ENCODE results near the gene KLHL18. TPM values are rescaled to one million over a fixed set of nuclear protein-coding genes. Genes with fewer than 3 reads are reported as not detected.
"Not testable (repeated sequence)": the region's sequence is repeated elsewhere in the genome, so short reads cannot be mapped to it uniquely, and the experiment has no call there.

Gene KLHL18
- polyA plus RNA-seq, 1 experiment: 17.4 TPM

GRCh38 chr3:47288966-47289910 lies 6.5 kb downstream of the KLHL18 start:
- Histone ChIP-seq H3K9me3 (ENCODE audit: control insufficient read depth, insufficient read depth, low read length) (no peaks in the 10 kb centered on the region), H3K27me3 (ENCODE audit: control insufficient read depth, insufficient read depth, low read length) (no peaks in the 10 kb centered on the region), H3K4me3 (ENCODE audit: low read depth, low read length) (no peak overlapping the region), H3K27ac (ENCODE audit: low read depth, low read length) (no peak overlapping the region)
- ChIA-PET CTCF (interaction anchor here (0.8 to 1.4 kb wide), 3 partner anchors 35 to 380 kb away, joined by 3 to 5 read pairs (median 4); no protein-coding TSS in a partner anchor), POLR2A (no interaction called here)
- TF ChIP-seq CTCF (IDR thresholded peaks at IDR 0.05; ENCODE audit: low read depth, low read length): no peak
- no peak for DNase-seq (ENCODE audit: low read depth, low spot score)

- no peak overlapping the region for H3K4me3 ChIP-seq (ENCODE audit: low read depth, low read length)
- H3K27ac ChIP-seq (ENCODE audit: low read depth, low read length): no peak overlapping the region
- TF ChIP-seq CTCF (IDR thresholded peaks at IDR 0.05; ENCODE audit: low read depth, low read length): no peak
- no peaks in the 10 kb centered on the region for H3K9me3 ChIP-seq (ENCODE audit: control insufficient read depth, insufficient read depth, low read length)
- CTCF ChIA-PET: interaction anchor here (0.6 kb wide), 1 partner anchor 32 kb away, joined by 3 read pairs; no protein-coding TSS in a partner anchor
- DNase-seq (ENCODE audit: low read depth, low spot score): no peak
- H3K27me3 ChIP-seq (ENCODE audit: control insufficient read depth, insufficient read depth, low read length): no peaks in the 10 kb centered on the region
- POLR2A ChIA-PET: interaction anchor here (0.5 kb wide), 1 partner anchor 66 kb away, joined by 6 read pairs; no protein-coding TSS in a partner anchor
These were observed 8.5 kb downstream of the KLHL18 start for GRCh38 chr3:47291158-47291753.

- DNase-seq (ENCODE audit: low read depth, low spot score); H3K27ac ChIP-seq (ENCODE audit: low read depth, low read length); H3K4me3 ChIP-seq (ENCODE audit: low read depth, low read length); CTCF ChIA-PET; H3K9me3 ChIP-seq (ENCODE audit: control insufficient read depth, insufficient read depth, low read length); H3K27me3 ChIP-seq (ENCODE audit: control insufficient read depth, insufficient read depth, low read length): not testable (repeated sequence)
- POLR2A ChIA-PET: interaction anchor here (0.5 kb wide), 1 partner anchor 67 kb away, joined by 6 read pairs; no protein-coding TSS in a partner anchor
These were observed 9.1 kb downstream of the KLHL18 start for GRCh38 chr3:47291754-47292420.

- TF ChIP-seq CTCF (IDR thresholded peaks at IDR 0.05; ENCODE audit: low read depth, low read length): no peak
- no peaks in the 10 kb centered on the region for H3K9me3 ChIP-seq (ENCODE audit: control insufficient read depth, insufficient read depth, low read length)
- no peaks in the 10 kb centered on the region for H3K27me3 ChIP-seq (ENCODE audit: control insufficient read depth, insufficient read depth, low read length)
- no peak overlapping the region for H3K4me3 ChIP-seq (ENCODE audit: low read depth, low read length)
- CTCF ChIA-PET: interaction anchor here (0.5 to 1.0 kb wide), 3 partner anchors 10 to 44 kb away, joined by 3 to 6 read pairs (median 5); no protein-coding TSS in a partner anchor
- POLR2A ChIA-PET: no interaction called here
- DNase-seq (ENCODE audit: low read depth, low spot score): no peak
- no peak overlapping the region for H3K27ac ChIP-seq (ENCODE audit: low read depth, low read length)
These were observed 11.1 kb downstream of the KLHL18 start for GRCh38 chr3:47293822-47294221.

GRCh38 chr3:47294392-47294791 lies 11.6 kb downstream of the KLHL18 start:
- ChIA-PET POLR2A (interaction anchor here (1.1 kb wide), 1 partner anchor 24 kb away, joined by 3 read pairs; no protein-coding TSS in a partner anchor), CTCF (interaction anchor here (0.6 to 1.0 kb wide), 2 partner anchors 9 to 29 kb away, joined by 3 read pairs; no protein-coding TSS in a partner anchor)
- no peak for TF ChIP-seq CTCF (IDR thresholded peaks at IDR 0.05; ENCODE audit: low read depth, low read length)
- Histone ChIP-seq H3K9me3 (ENCODE audit: control insufficient read depth, insufficient read depth, low read length) (no peaks in the 10 kb centered on the region), H3K4me3 (ENCODE audit: low read depth, low read length) (no peak overlapping the region), H3K27ac (ENCODE audit: low read depth, low read length) (no peak overlapping the region), H3K27me3 (ENCODE audit: control insufficient read depth, insufficient read depth, low read length) (no peaks in the 10 kb centered on the region)
- DNase-seq (ENCODE audit: low read depth, low spot score): no peak

Measured in AG04450 (cell line).